Stimulated activated CD4-positive, alpha-beta T cell treated with anti-CD3 and anti-CD28 coated beads, Interleukin-2, amount 100 ng/mL, for 48 hours (primary cell): Measurements from ENCODE around the gene RUNX2.
"Not testable (repeated sequence)": the region's sequence is repeated elsewhere in the genome, so short reads cannot be mapped to it uniquely, and the experiment has no call there.

Source experiments
- DNase-seq, 2 donors: peaks; one replicate each; pipeline ENCODE4 v3.0.0-alpha.2; 2020

The RUNX2 gene

GRCh38 chr6:45655745-45656476, 327.8 kb downstream of the RUNX2 start:
- no peak for DNase-seq

GRCh38 chr6:45657226-45657625, 329.1 kb downstream of the RUNX2 start:
- DNase-seq: no peak

GRCh38 chr6:45658400-45658799, 330.3 kb downstream of the RUNX2 start:
- DNase-seq: no peak

- no peak for DNase-seq
These were observed 330.8 kb downstream of the RUNX2 start for GRCh38 chr6:45658958-45659357.

- no peak for DNase-seq
These were observed 333.5 kb downstream of the RUNX2 start for GRCh38 chr6:45661661-45662060.

- DNase-seq: peak; percentile 31 to 48
These were observed 335.4 kb downstream of the RUNX2 start for GRCh38 chr6:45663251-45664221.

- DNase-seq: no peak
These were observed 336.6 kb downstream of the RUNX2 start for GRCh38 chr6:45664707-45665106.

- no peak for DNase-seq
These were observed 337.7 kb downstream of the RUNX2 start for GRCh38 chr6:45665859-45666258.

GRCh38 chr6:45666846-45667245, 338.7 kb downstream of the RUNX2 start:
- DNase-seq: no peak

- DNase-seq: no peak
These were observed 339.2 kb downstream of the RUNX2 start for GRCh38 chr6:45667300-45667699.

- no peak for DNase-seq
These were observed 339.6 kb downstream of the RUNX2 start for GRCh38 chr6:45667766-45668165.

- no peak for DNase-seq
These were observed 340.6 kb downstream of the RUNX2 start for GRCh38 chr6:45668705-45669104.

- DNase-seq: not testable (repeated sequence)
These were observed 345.0 kb downstream of the RUNX2 start for GRCh38 chr6:45673167-45673566.

- DNase-seq: not testable (repeated sequence)
These were observed 347.0 kb downstream of the RUNX2 start for GRCh38 chr6:45675166-45675565.

GRCh38 chr6:45675634-45676033, 347.5 kb downstream of the RUNX2 start:
- no peak for DNase-seq

GRCh38 chr6:45676380-45676779, 348.2 kb downstream of the RUNX2 start:
- DNase-seq: no peak

GRCh38 chr6:45677381-45678284, 349.5 kb downstream of the RUNX2 start:
- no peak for DNase-seq

GRCh38 chr6:45678285-45678607, 350.1 kb downstream of the RUNX2 start:
- DNase-seq: no peak

GRCh38 chr6:45679163-45679562, 351.0 kb downstream of the RUNX2 start:
- DNase-seq: no peak

GRCh38 chr6:45679631-45680030, 351.5 kb downstream of the RUNX2 start:
- DNase-seq: no peak

- DNase-seq: peak in 1 of 2 donors; percentile 41
These were observed 353.9 kb downstream of the RUNX2 start for GRCh38 chr6:45681860-45682511.

GRCh38 chr6:45684476-45684875, 356.3 kb downstream of the RUNX2 start:
- DNase-seq: no peak
